ENCODE results near the gene ADAMTS12. TPM values are rescaled to one million over a fixed set of nuclear protein-coding genes. Genes with fewer than 3 reads are reported as not detected.

Gene ADAMTS12
- total RNA-seq, 1 experiment from 2014 or later, result 6.2 TPM

GRCh38 chr5:33824516-33825195, 67.1 kb downstream of the ADAMTS12 start:
- Histone ChIP-seq H2AK5ac (ENCODE audit: insufficient read length, low read length) (no peak overlapping the region), H3T11ph (ENCODE audit: low read length) (no peak overlapping the region), H2BK15ac (ENCODE audit: low read depth, low read length) (no peak overlapping the region), H4K5ac (ENCODE audit: insufficient read length, low read depth, low read length) (no peak overlapping the region), H2BK12ac (ENCODE audit: insufficient read length, low read depth, low read length) (no peak overlapping the region), H2BK5ac (ENCODE audit: insufficient read length, low read length) (no peak overlapping the region), H3K4me1 (ENCODE audit: insufficient read depth, low read length) (peaks cover 2% of the 10 kb centered on the region), H3K14ac (ENCODE audit: insufficient read depth, low read length) (no peak overlapping the region), H3K4me2 (ENCODE audit: insufficient read depth, insufficient read length, low read length) (no peak overlapping the region), H4K8ac (replicated peaks; ENCODE audit: insufficient read length, low read depth, low read length) (no peak overlapping the region), H2AFZ (ENCODE audit: low read length) (no peak overlapping the region), H2BK20ac (ENCODE audit: low read depth, low read length, poor library complexity, severe bottlenecking) (no peak overlapping the region), H3K23me2 (ENCODE audit: insufficient read length, low read depth, low read length, poor library complexity, severe bottlenecking) (no peaks in the 10 kb centered on the region), H3K27me3 (ENCODE audit: insufficient read depth, low read length) (no peaks in the 10 kb centered on the region), H3K56ac (ENCODE audit: insufficient read length, low read depth, low read length) (no peak overlapping the region), H3K4ac (ENCODE audit: low read depth, low read length) (no peak overlapping the region), H3K23ac (ENCODE audit: insufficient read length, low read depth, low read length) (no peak overlapping the region), H4K20me1 (ENCODE audit: control insufficient read depth, insufficient read depth, insufficient read length) (no peaks in the 10 kb centered on the region), H3K18ac (ENCODE audit: insufficient read length, low read depth, low read length) (no peak overlapping the region), H4K91ac (ENCODE audit: insufficient read length, low read depth, low read length) (no peak overlapping the region), H3K9ac (ENCODE audit: extremely low read depth, insufficient read length, low read length) (no peak overlapping the region), H3K79me1 (ENCODE audit: insufficient read depth, low read depth, low read length, poor library complexity, severe bottlenecking) (no peaks in the 10 kb centered on the region), H3K79me2 (ENCODE audit: insufficient read depth, low read length) (no peaks in the 10 kb centered on the region), H3K9me3 (ENCODE audit: control insufficient read depth, low read depth, low read length) (no peaks in the 10 kb centered on the region), H2BK120ac (ENCODE audit: low read depth, low read length, poor library complexity, severe bottlenecking) (no peak overlapping the region), H3K27ac (ENCODE audit: insufficient read length, low read depth, low read length) (no peak overlapping the region)
- no peaks in the 10 kb centered on the region for H3K27me3 Mint-ChIP-seq (ENCODE audit: low read depth)
- WGBS (ENCODE audit: extremely low coverage, insufficient read length, low lambda C conversion rate), result no CpG with 5 or more reads among the region's 4 CpGs
- no peak overlapping the region for H3K4me3 Mint-ChIP-seq
- peaks cover 0 to 3% (median 3%) of the 10 kb centered on the region in 3 experiments; a peak in 3 of 7 replicates for H3K36me3 Mint-ChIP-seq (ENCODE audit: insufficient read depth in 1 of 3, low read depth in 3 of 3)
- H3K27ac Mint-ChIP-seq, result no peak overlapping the region
- H3K4me1 Mint-ChIP-seq, result peaks cover 20 to 27% of the 10 kb centered on the region in 2 experiments
- DNase-seq, result no peak
- TF ChIP-seq CTCF (conservative IDR thresholded peaks at IDR 0.05), result no peak
- peaks cover under 1 to 2% of the 10 kb centered on the region in 2 experiments; a peak in 2 of 5 replicates for H3K9me3 Mint-ChIP-seq

Measured in H9 (cell line).